T-helper 2 cell treated with Interferon-gamma antibody and Interleukin-4, amounts not matched to agents 5 μg/mL and 100 μg/mL, for 36 hours (primary cell): ENCODE results near the gene P2RY12.
"Not testable (repeated sequence)": the region's sequence is repeated elsewhere in the genome, so short reads cannot be mapped to it uniquely, and the experiment has no call there.

Experiments
- DNase-seq: peaks from one replicate; pipeline ENCODE4 v3.0.0; 2021; ENCODE audit warnings: low spot score
- H3K27ac Mint-ChIP-seq: one replicate; pipeline ENCODE4 v1.8.0; 2021; ENCODE audit warnings: mild to moderate bottlenecking, mixed read lengths
- H3K27me3 Mint-ChIP-seq: one replicate; pipeline ENCODE4 v1.8.0; 2021; ENCODE audit warnings: low read depth, mixed read lengths
- H3K36me3 Mint-ChIP-seq: one replicate; pipeline ENCODE4 v1.8.0; 2021; ENCODE audit warnings: low read depth, mixed read lengths
- H3K4me1 Mint-ChIP-seq: one replicate; pipeline ENCODE4 v1.8.0; 2021; ENCODE audit warnings: low read depth, mixed read lengths
- H3K4me3 Mint-ChIP-seq: one replicate; pipeline ENCODE4 v1.8.0; 2022; ENCODE audit warnings: mild to moderate bottlenecking, moderate library complexity, mixed read lengths
- H3K9me3 Mint-ChIP-seq: one replicate; pipeline ENCODE4 v1.8.0; 2021; ENCODE audit warnings: mixed read lengths

Gene P2RY12

DNA sequence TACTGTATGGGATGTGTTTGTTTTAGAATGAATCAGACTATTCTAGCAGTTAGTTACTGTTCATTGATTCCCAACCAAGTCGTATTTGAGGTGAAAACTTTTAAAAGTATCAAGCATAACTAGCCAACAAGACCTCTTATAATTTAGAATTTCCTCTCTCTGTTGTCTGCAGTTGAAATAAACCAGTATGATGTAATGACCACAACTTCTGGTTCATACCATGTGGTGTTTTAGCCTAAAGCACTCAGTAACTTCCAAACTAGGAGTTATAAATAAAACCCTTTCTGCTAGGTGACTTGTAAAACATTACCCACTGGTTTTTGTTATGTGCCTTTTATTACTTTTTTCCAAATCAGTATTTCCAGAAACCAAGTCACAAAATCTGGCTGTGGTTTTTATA is 19.8 kb upstream of the P2RY12 start:
- Mint-ChIP-seq H3K27me3 (peaks cover 8% of the 10 kb centered on the region), H3K9me3 (no peaks in the 10 kb centered on the region)
- DNase-seq, result no peak

GRCh38 chr3:151403246-151403645 is 18.7 kb upstream of the P2RY12 start:
- H3K36me3 Mint-ChIP-seq, result no peaks in the 10 kb centered on the region
- peaks cover 3% of the 10 kb centered on the region for H3K4me1 Mint-ChIP-seq
- H3K9me3 Mint-ChIP-seq, result no peaks in the 10 kb centered on the region
- peaks cover 8% of the 10 kb centered on the region for H3K27me3 Mint-ChIP-seq
- no peak for DNase-seq
- no peak overlapping the region for H3K4me3 Mint-ChIP-seq
- H3K27ac Mint-ChIP-seq, result no peak overlapping the region

More for the DNA sequence above, 19.8 kb upstream of the P2RY12 start:
- no peak overlapping the region for H3K27ac Mint-ChIP-seq
- no peak overlapping the region for H3K4me3 Mint-ChIP-seq
- H3K36me3 Mint-ChIP-seq, result no peaks in the 10 kb centered on the region
- H3K4me1 Mint-ChIP-seq, result peaks cover 3% of the 10 kb centered on the region

DNA sequence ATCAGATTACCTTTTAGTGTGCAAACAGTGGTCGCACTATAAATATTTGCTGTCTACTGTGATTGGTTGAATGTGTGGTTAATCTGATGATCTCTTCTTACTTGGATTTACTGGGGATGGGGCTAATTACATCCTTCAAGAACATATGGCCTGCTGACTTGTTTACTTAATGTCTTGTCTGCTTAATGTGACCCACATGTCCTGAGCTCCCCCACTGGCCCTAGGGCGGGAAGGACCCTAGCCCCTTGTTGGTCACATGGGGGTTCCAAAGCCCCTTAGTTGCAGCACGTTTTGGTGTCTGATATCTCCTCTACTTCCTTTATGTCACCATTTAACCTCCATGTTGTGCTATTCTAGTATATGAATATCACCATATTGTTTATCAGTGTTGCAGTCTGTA is 17.8 kb upstream of the P2RY12 start:
- DNase-seq, result no peak
- Mint-ChIP-seq H3K4me3 (no peak overlapping the region), H3K36me3 (no peaks in the 10 kb centered on the region), H3K9me3 (no peaks in the 10 kb centered on the region), H3K27me3 (peaks cover 7% of the 10 kb centered on the region), H3K27ac (no peak overlapping the region), H3K4me1 (peaks cover 3% of the 10 kb centered on the region)

GRCh38 chr3:151400341-151400740 is 15.8 kb upstream of the P2RY12 start:
- peaks cover 3% of the 10 kb centered on the region for H3K4me1 Mint-ChIP-seq
- peaks cover 5% of the 10 kb centered on the region for H3K27me3 Mint-ChIP-seq
- H3K4me3 Mint-ChIP-seq, result no peak overlapping the region
- no peaks in the 10 kb centered on the region for H3K9me3 Mint-ChIP-seq
- no peaks in the 10 kb centered on the region for H3K36me3 Mint-ChIP-seq
- no peak overlapping the region for H3K27ac Mint-ChIP-seq
- DNase-seq, result no peak

GRCh38 chr3:151398895-151399294 is 14.3 kb upstream of the P2RY12 start:
- no peaks in the 10 kb centered on the region for H3K36me3 Mint-ChIP-seq
- H3K27ac Mint-ChIP-seq, result no peak overlapping the region
- H3K4me3 Mint-ChIP-seq, result no peak overlapping the region
- no peaks in the 10 kb centered on the region for H3K4me1 Mint-ChIP-seq
- H3K9me3 Mint-ChIP-seq, result no peaks in the 10 kb centered on the region
- peaks cover 4% of the 10 kb centered on the region for H3K27me3 Mint-ChIP-seq
- DNase-seq, result no peak

GRCh38 chr3:151395806-151396205 is 11.3 kb upstream of the P2RY12 start:
- no peaks in the 10 kb centered on the region for H3K4me1 Mint-ChIP-seq

GRCh38 chr3:151394611-151395010 is 10.1 kb upstream of the P2RY12 start:
- Mint-ChIP-seq H3K4me1 (no peaks in the 10 kb centered on the region), H3K4me3 (no peak overlapping the region), H3K27me3 (peaks cover 2% of the 10 kb centered on the region), H3K27ac (no peak overlapping the region), H3K9me3 (no peaks in the 10 kb centered on the region), H3K36me3 (no peaks in the 10 kb centered on the region)
- DNase-seq, result no peak

More at GRCh38 chr3:151395806-151396205, 11.3 kb upstream of the P2RY12 start:
- DNase-seq, result no peak
- Mint-ChIP-seq H3K9me3 (no peaks in the 10 kb centered on the region), H3K4me3 (no peak overlapping the region), H3K27me3 (peaks cover 2% of the 10 kb centered on the region), H3K36me3 (no peaks in the 10 kb centered on the region), H3K27ac (no peak overlapping the region)

- no peak for DNase-seq
- no peaks in the 10 kb centered on the region for H3K9me3 Mint-ChIP-seq
Observed at GRCh38 chr3:151393941-151394340, 9.4 kb upstream of the P2RY12 start.

DNA sequence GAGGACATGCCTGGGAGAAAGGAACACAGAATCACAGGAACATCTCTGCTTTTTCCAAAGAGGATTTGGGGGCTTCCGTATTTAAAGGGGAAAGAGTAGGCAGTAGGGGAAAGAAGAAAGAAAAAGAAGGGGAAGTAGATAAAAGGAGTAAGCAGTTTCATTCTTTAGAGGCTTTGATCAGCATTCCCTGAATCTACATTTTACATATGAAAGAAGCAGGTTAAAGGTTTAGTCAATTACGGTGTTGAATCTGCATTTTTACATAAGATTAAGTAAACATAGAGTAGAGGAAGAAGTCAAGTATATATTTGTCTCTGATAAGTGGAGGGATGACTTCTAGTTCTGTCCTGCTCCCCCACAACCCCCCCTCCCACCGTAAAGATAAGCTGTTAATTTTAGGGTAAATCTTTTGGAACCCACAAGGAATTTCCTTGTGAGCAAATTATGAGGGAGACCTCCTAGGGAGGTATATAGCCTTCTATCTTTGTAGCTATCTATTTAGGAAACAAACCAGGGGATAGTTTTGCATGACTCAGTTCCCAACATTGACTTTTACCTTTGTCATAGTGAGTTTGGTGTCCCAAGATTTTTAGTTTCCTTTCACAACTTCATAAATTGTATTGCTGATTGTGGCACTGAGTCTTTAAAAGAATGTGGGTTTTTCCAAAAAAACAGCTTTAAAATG is 8.7 kb upstream of the P2RY12 start:
- H3K36me3 Mint-ChIP-seq, result no peaks in the 10 kb centered on the region
- H3K4me1 Mint-ChIP-seq, result no peaks in the 10 kb centered on the region
- no peak for DNase-seq
- no peak overlapping the region for H3K4me3 Mint-ChIP-seq
- H3K9me3 Mint-ChIP-seq, result no peaks in the 10 kb centered on the region
- peaks cover 2% of the 10 kb centered on the region for H3K27me3 Mint-ChIP-seq
- no peak overlapping the region for H3K27ac Mint-ChIP-seq

More at GRCh38 chr3:151393941-151394340, 9.4 kb upstream of the P2RY12 start:
- Mint-ChIP-seq H3K4me3 (no peak overlapping the region), H3K27ac (no peak overlapping the region), H3K36me3 (no peaks in the 10 kb centered on the region), H3K4me1 (no peaks in the 10 kb centered on the region), H3K27me3 (peaks cover 2% of the 10 kb centered on the region)

DNA sequence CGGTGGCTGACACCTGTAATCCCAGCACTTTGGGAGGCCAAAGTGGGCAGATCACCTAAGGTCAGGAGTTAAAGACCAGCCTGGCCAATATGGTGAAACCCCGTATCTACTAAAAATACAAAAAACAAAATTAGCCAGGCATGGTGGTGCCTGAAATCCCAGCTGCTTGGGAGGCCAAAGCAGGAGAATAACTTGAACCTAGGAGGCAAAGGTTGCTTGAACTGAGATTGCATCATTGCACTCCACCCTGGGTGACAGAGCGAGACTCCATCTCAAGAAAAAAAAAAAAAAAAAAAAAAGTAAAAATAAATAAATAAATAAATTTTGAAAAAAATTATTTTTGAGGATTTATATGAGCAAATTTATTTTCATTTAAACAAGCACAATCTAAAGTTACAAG is 7.6 kb upstream of the P2RY12 start:
- DNase-seq, H3K4me3 Mint-ChIP-seq, H3K27ac Mint-ChIP-seq, H3K4me1 Mint-ChIP-seq, H3K9me3 Mint-ChIP-seq, H3K36me3 Mint-ChIP-seq, H3K27me3 Mint-ChIP-seq: not testable (repeated sequence)

DNA sequence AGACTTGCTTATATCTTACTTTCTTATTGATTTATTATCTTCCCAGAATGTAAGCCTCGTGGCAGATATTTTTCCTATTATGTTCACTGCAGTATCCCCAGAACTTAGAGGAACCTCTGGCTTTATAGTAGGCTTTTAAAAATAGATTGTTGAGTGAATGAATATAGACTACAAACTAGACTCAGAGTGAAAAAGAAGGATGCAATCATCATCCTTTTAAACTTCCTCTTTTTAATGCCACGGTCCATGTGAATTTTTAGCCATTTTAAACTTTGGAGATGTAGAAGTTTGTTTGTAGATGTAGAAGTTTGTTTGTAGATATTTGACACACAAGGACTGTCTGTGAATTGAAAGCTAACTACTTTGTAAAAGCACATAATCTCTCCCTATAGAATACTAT is 7.2 kb upstream of the P2RY12 start:
- peaks cover 2% of the 10 kb centered on the region for H3K4me1 Mint-ChIP-seq
- no peaks in the 10 kb centered on the region for H3K27me3 Mint-ChIP-seq
- H3K4me3 Mint-ChIP-seq, result no peak overlapping the region
- no peaks in the 10 kb centered on the region for H3K36me3 Mint-ChIP-seq
- no peak overlapping the region for H3K27ac Mint-ChIP-seq
- H3K9me3 Mint-ChIP-seq, result no peaks in the 10 kb centered on the region
- DNase-seq, result no peak

DNA sequence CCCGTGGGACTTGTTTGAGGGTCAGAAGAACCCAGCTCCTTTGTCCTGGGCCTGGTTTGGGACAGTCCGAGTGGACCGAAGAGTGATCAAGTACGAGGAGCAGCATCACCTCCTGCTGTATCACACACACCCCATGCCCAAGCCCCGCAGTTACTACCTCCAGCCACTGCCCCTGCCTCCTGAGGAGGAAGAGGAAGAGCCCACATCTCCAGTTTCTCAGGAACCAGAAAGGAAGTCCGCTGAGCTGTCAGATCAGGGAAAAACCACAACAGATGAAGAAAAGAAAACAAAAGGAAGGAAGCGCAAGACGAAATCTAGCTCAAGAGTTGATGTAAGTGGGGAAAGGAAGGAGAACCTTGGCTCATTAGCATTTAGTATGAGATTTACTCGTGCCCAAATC is 3.3 kb upstream of the P2RY12 start:
- DNase-seq, result no peak
- Mint-ChIP-seq H3K27me3 (no peaks in the 10 kb centered on the region), H3K4me1 (peaks cover 9% of the 10 kb centered on the region), H3K9me3 (no peaks in the 10 kb centered on the region), H3K27ac (no peak overlapping the region), H3K36me3 (no peaks in the 10 kb centered on the region), H3K4me3 (no peak overlapping the region)

- H3K4me1 Mint-ChIP-seq, result peaks cover 9% of the 10 kb centered on the region
- no peaks in the 10 kb centered on the region for H3K9me3 Mint-ChIP-seq
- H3K4me3 Mint-ChIP-seq, result no peak overlapping the region
- H3K36me3 Mint-ChIP-seq, result no peaks in the 10 kb centered on the region
- H3K27me3 Mint-ChIP-seq, result no peaks in the 10 kb centered on the region
- H3K27ac Mint-ChIP-seq, result no peak overlapping the region
- DNase-seq, result no peak
Observed at GRCh38 chr3:151387432-151387831, 2.9 kb upstream of the P2RY12 start.

GRCh38 chr3:151386056-151386455 is 1.5 kb upstream of the P2RY12 start:
- Mint-ChIP-seq H3K4me3 (no peak overlapping the region), H3K4me1 (peaks cover 9% of the 10 kb centered on the region), H3K9me3 (no peaks in the 10 kb centered on the region), H3K27ac (no peak overlapping the region), H3K27me3 (no peaks in the 10 kb centered on the region), H3K36me3 (no peaks in the 10 kb centered on the region)
- DNase-seq, result no peak

DNA sequence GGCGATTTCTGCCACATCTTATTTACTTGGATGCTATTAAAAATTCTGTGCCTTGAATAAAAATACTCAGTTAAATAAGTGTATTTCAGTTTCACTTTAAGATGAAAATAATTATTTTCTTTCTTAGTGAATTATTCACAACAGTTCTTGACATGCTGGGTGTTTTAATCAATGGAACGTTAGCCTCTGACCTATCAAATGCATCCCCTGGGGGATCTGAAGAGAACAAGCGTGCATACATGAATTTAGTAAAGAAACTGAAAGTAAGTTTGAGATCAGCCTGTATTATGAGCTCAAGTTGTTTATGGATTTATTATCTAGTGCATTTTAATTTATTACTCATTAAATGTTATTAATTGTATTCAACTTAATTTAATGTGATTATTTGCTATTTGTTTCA is 597 bp downstream of the P2RY12 start:
- Mint-ChIP-seq H3K4me1 (peaks cover 9% of the 10 kb centered on the region), H3K4me3 (no peak overlapping the region), H3K27ac (no peak overlapping the region), H3K9me3 (no peaks in the 10 kb centered on the region), H3K36me3 (no peaks in the 10 kb centered on the region), H3K27me3 (no peaks in the 10 kb centered on the region)
- no peak for DNase-seq
